ENCODE data around the gene PBX4.

DNA sequence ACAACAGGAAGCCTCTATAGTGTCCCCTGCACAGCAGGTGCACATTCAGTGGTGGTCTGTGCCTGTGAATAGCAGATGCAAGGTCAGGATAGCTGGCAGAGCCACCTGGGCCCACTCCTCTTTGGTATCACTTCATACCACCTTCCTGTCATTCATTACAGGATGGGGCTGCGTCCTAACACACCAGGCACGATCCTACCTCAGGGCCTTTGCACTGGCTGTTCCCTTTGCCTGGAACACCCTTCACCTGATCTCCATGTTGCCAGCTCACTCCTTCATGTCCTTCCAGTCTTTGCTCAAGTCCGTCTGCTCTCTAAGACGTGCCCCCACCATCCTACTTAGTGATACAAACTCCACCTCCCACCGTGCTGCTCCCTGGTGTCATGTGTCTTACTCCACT lies 14.2 kb upstream of the PBX4 start:
- TF ChIP-seq ZNF274 (IDR thresholded peaks at IDR 0.05; ENCODE audit: low read depth, low read length) = no peak
- no peak for TF ChIP-seq YY1 (IDR thresholded peaks at IDR 0.05; ENCODE audit: insufficient read depth, insufficient read length)

Data from NT2/D1 (cell line).